Measurements from ENCODE around the gene SEPTIN12. TPM values are rescaled to one million over a fixed set of nuclear protein-coding genes. Genes with fewer than 3 reads are reported as not detected.

The SEPTIN12 gene
- total and polyA plus RNA-seq, 2 of the 8 experiments (the other 6 are each of a cell fraction or from before 2014, with no cell fraction given) = 0.24 TPM; not detected in 1

- no peaks in the 10 kb centered on the region for H3K4me1 ChIP-seq (replicated peaks in 1 of 4; ENCODE audit: control insufficient read depth in 3 of 4, insufficient read depth in 4 of 4, low read length in 3 of 4)
- H2BK20ac ChIP-seq (ENCODE audit: low read length) = no peak overlapping the region
- no peak overlapping the region for H4K5ac ChIP-seq (ENCODE audit: insufficient read length, low read depth, low read length)
- H4K20me1 ChIP-seq (replicated peaks in 1 of 2; ENCODE audit: control insufficient read depth in 1 of 2, insufficient read depth in 2 of 2, low read length in 2 of 2) = peaks cover 7 to 11% of the 10 kb centered on the region in 2 experiments
- no peak overlapping the region for H2BK12ac ChIP-seq (ENCODE audit: low read depth, low read length)
- H2BK5ac ChIP-seq (ENCODE audit: low read depth, low read length) = no peak overlapping the region
- H2BK15ac ChIP-seq (ENCODE audit: low read length) = no peak overlapping the region
- H3K27me3 ChIP-seq (replicated peaks in 1 of 4; ENCODE audit: control insufficient read depth in 3 of 4, extremely low read depth in 1 of 4, insufficient read depth in 3 of 4, low read length in 3 of 4) = no peaks in the 10 kb centered on the region
- no peak overlapping the region for H3K4me2 ChIP-seq (ENCODE audit: insufficient read depth in 1 of 2, low read depth in 2 of 2, low read length in 2 of 2)
- H2AK5ac ChIP-seq (ENCODE audit: low read depth, low read length) = no peak overlapping the region
- H3K23me2 ChIP-seq (ENCODE audit: low read depth, low read length) = no peaks in the 10 kb centered on the region; the same call in 1 of the 2 replicates
- peaks cover 5% of the 10 kb centered on the region; the same call in 1 of the 2 replicates for H3K79me1 ChIP-seq (ENCODE audit: low read depth, low read length)
- H3K23ac ChIP-seq (ENCODE audit: insufficient read length) = no peak overlapping the region
- no peak overlapping the region for H2BK120ac ChIP-seq (replicated peaks; ENCODE audit: low read depth, low read length)
- FAIRE-seq (no peak), DNase-seq (ENCODE audit: low read depth in 1 of 2, low spot score in 2 of 2) (no peak)
- H2AFZ ChIP-seq (ENCODE audit: low read length) = no peak overlapping the region
- WGBS, 2 experiments (ENCODE audit: extremely low coverage in 1 of 2, insufficient coverage in 1 of 2, insufficient read length in 1 of 2, insufficient replicate concordance in 2 of 2, low coverage in 1 of 2, low lambda C conversion rate in 2 of 2, missing lambda C conversion rate in 1 of 2) = 95% methylated on average over 23 of the region's 23 CpGs; no CpG with 5 or more reads in 1 of the 2 experiments
- no peak overlapping the region for H3K4me3 ChIP-seq (ENCODE audit: extremely low read depth in 1 of 4, insufficient read depth in 2 of 4, low read depth in 3 of 4, low read length in 4 of 4)
- peaks cover 0 to 7% of the 10 kb centered on the region in 2 experiments; a peak in 1 of 4 replicates for H3K79me2 ChIP-seq (ENCODE audit: control insufficient read depth in 1 of 2, insufficient read depth in 2 of 2, low read length in 2 of 2)
- no peak overlapping the region for H4K91ac ChIP-seq (replicated peaks; ENCODE audit: insufficient read length, low read length)
- H3K27ac ChIP-seq (ENCODE audit: low read depth, low read length) = no peak overlapping the region
- no peak overlapping the region for H3K56ac ChIP-seq (replicated peaks; ENCODE audit: insufficient read length, low read depth, low read length)
- H3K9ac ChIP-seq (replicated peaks in 1 of 4; ENCODE audit: extremely low read depth in 1 of 4, low read depth in 3 of 4, low read length in 3 of 4) = no peak overlapping the region
- H3K36me3 ChIP-seq (ENCODE audit: control insufficient read depth in 2 of 4, insufficient read depth in 4 of 4, low read length in 3 of 4) = peaks cover 14 to 41% (median 22%) of the 10 kb centered on the region in 4 experiments
- H3K9me3 ChIP-seq (ENCODE audit: insufficient read depth in 2 of 2, low read depth in 1 of 2, low read length in 1 of 2) = peaks cover 0 to 5% of the 10 kb centered on the region in 2 experiments; a peak in 1 of 4 replicates
- no peak overlapping the region for H3K4ac ChIP-seq (replicated peaks; ENCODE audit: insufficient read length, low read depth, low read length)
- no peak overlapping the region for H3K18ac ChIP-seq (ENCODE audit: extremely low read depth, low read length)
- H4K8ac ChIP-seq (ENCODE audit: extremely low read depth, insufficient read depth, low read length) = no peak overlapping the region
- H3K14ac ChIP-seq (ENCODE audit: insufficient read length) = no peak overlapping the region
- ChIA-PET CTCF (ENCODE audit: partially characterized antibody) (interaction anchor here (1.1 to 2.4 kb wide), 6 partner anchors 10 to 65 kb away, joined by 3 to 8 read pairs (median 5); no protein-coding TSS in a partner anchor), POLR2A (ENCODE audit: partially characterized antibody) (interaction anchor here (0.6 to 2.9 kb wide), 7 partner anchors 10 to 65 kb away, joined by 3 to 16 read pairs (median 3); no protein-coding TSS in a partner anchor)
- TF ChIP-seq USF2 (IDR thresholded peaks at IDR 0.05; ENCODE audit: low read length) (no peak), SRF (IDR thresholded peaks at IDR 0.05; ENCODE audit: low read depth, low read length) (no peak), RBBP5 (IDR thresholded peaks at IDR 0.05; ENCODE audit: borderline replicate concordance, low read depth, low read length) (no peak), BRCA1 (IDR thresholded peaks at IDR 0.05; ENCODE audit: low read depth, low read length) (no peak), SAP30 (IDR thresholded peaks at IDR 0.05; ENCODE audit: insufficient read depth, insufficient replicate concordance, low read length) (no peak), ASH2L (IDR thresholded peaks at IDR 0.05; ENCODE audit: low read length) (no peak), ATF3 (IDR thresholded peaks at IDR 0.05; ENCODE audit: insufficient read depth, low read depth, low read length) (no peak), TCF12 (IDR thresholded peaks at IDR 0.05; ENCODE audit: low read depth, low read length) (no peak), TBP (IDR thresholded peaks at IDR 0.05; ENCODE audit: low read depth, low read length) (no peak), CHD1 (IDR thresholded peaks at IDR 0.05; ENCODE audit: low read depth, low read length) (no peak)
- TF ChIP-seq, protein P1, sequence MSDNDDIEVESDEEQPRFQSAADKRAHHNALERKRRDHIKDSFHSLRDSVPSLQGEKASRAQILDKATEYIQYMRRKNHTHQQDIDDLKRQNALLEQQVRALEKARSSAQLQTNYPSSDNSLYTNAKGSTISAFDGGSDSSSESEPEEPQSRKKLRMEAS (IDR thresholded peaks at IDR 0.05) = no peak
Measured at GRCh38 chr16:4760221-4760910, 27.8 kb downstream of the SEPTIN12 start.

Measured in H1 (cell line).